AG04450 (cell line): Measurements from ENCODE around the gene ZBTB20. TPM values are rescaled to one million over a fixed set of nuclear protein-coding genes. Genes with fewer than 3 reads are reported as not detected.

Source experiments
- CTCF ChIA-PET: fragments of 300-600, 350-600 bp; formaldehyde crosslinking; extraction: SDS; loops from one replicate; lab custom pipeline; 2022; ENCODE audit warnings: antibody characterized with exemption, inconsistent platforms; lab: Charles Lee
- POLR2A ChIA-PET: fragments of 350-600 bp; formaldehyde crosslinking; extraction: SDS; loops from one replicate; lab custom pipeline; 2021; ENCODE audit warnings: antibody characterized with exemption, inconsistent platforms; lab: Yijun Ruan, JAX
- DNase-seq: peaks from one replicate; pipeline ENCODE4 v3.0.0-alpha.2; 2011; ENCODE audit warnings: low read depth, low spot score
- H3K27ac ChIP-seq: one replicate; pipeline ENCODE4 v1.5.1; 2012; ENCODE audit warnings: low read depth, low read length, control low read depth
- H3K27me3 ChIP-seq: one replicate; pipeline ENCODE4 v1.6.0; 2012; ENCODE audit warnings: low read length; ENCODE audit not compliant: control insufficient read depth, insufficient read depth
- H3K4me3 ChIP-seq: 2 replicates; pipeline ENCODE4 v1.5.1; 2011; ENCODE audit warnings: mild to moderate bottlenecking, low read depth, low read length, control low read depth
- H3K9me3 ChIP-seq: 2 replicates; pipeline ENCODE4 v1.5.1; 2012; ENCODE audit warnings: low read length; ENCODE audit not compliant: control insufficient read depth, insufficient read depth
- polyA plus RNA-seq: library from polyadenylated mRNA; depleted of rRNA; stranded (reverse); fragments of >200 nt; gene quantifications from 2 replicates; pipeline ENCODE4 v1.2.3, GENCODE V29; 2011
- TF ChIP-seq, protein P1 (sequence below): IDR thresholded peaks from 2 replicates; pipeline ENCODE4 v1.5.1; 2011; ENCODE audit warnings: low read depth, low read length, control low read depth, inconsistent platforms

The ZBTB20 gene
- polyA plus RNA-seq, 1 experiment: 3.0 TPM

DNA sequence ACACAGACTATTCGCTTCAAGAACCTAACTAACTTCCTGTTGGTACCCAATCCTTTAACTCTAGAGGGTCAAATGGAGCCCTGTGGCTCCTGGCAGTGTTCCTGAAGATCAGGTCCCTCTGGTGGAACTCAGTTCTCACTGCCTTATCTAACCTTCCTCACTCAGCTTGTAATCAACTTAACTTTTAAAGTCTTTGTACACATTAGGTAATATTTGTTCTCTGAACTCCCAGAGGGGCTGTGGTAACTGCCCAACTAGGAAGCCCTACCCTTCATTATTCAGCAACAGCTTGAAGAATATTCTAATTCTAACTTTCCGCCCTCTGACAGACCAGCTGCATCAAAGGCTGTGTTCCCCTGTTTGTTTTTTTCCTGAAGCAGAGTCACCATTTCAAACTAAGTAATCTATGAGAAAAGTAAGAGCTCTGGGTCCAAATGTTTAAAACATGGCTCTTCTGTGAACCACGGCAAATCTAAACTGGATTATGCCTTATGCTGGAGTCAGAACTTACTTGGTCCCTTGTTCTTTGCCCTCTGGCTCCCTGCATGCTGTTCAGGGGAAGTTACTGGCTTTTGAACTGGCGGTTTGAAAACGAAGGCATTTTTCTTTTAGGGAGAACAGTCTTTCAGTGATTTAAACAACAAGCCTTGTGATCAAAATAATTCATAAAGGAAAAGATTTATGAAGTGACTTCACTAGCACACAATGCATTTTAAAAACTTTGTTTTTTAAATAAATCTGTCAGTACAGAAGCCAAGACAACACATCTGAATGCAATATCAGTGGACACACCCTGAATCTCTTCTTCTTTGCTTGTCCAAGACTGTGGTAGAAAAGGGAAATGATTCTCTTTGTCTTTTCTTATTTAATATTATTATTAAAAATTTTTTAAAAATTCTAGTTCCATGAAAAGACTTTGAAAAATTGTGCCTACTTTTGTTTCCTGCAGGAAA is 487.7 kb downstream of the ZBTB20 start:
- H3K9me3 ChIP-seq: no peaks in the 10 kb centered on the region
- no peak for DNase-seq
- POLR2A ChIA-PET: no interaction called here
- CTCF ChIA-PET: no interaction called here
- H3K27ac ChIP-seq: no peak overlapping the region
- TF ChIP-seq, protein P1, sequence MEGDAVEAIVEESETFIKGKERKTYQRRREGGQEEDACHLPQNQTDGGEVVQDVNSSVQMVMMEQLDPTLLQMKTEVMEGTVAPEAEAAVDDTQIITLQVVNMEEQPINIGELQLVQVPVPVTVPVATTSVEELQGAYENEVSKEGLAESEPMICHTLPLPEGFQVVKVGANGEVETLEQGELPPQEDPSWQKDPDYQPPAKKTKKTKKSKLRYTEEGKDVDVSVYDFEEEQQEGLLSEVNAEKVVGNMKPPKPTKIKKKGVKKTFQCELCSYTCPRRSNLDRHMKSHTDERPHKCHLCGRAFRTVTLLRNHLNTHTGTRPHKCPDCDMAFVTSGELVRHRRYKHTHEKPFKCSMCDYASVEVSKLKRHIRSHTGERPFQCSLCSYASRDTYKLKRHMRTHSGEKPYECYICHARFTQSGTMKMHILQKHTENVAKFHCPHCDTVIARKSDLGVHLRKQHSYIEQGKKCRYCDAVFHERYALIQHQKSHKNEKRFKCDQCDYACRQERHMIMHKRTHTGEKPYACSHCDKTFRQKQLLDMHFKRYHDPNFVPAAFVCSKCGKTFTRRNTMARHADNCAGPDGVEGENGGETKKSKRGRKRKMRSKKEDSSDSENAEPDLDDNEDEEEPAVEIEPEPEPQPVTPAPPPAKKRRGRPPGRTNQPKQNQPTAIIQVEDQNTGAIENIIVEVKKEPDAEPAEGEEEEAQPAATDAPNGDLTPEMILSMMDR: no peak
- no peak overlapping the region for H3K4me3 ChIP-seq
- H3K27me3 ChIP-seq: no peaks in the 10 kb centered on the region

DNA sequence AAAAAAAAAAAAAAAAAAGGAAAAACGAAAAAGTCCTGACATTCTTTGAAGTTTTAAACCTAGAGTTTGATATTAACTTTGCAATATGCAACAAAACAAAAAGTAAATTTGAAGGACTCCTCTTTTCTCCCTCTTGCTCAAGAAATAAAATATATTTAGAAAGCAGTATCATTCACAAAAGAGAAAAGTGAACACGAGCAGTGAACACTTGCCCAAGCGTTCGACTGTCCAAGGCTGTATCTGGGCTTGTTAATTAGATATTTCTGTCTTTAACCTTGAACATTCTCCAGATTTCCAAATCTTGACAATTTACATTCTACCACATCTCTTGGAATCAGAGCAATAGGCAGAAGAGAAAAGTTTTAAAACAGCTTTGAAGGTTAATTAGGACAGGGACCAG is 495.5 kb downstream of the ZBTB20 start:
- CTCF ChIA-PET: interaction anchor here (0.7 kb wide), 3 partner anchors 10 to 434 kb away, joined by 3 to 6 read pairs (median 5); no protein-coding TSS in a partner anchor
- Histone ChIP-seq H3K27me3 (no peaks in the 10 kb centered on the region), H3K27ac (no peak overlapping the region), H3K9me3 (no peaks in the 10 kb centered on the region), H3K4me3 (no peak overlapping the region)
- POLR2A ChIA-PET: no interaction called here
- no peak for DNase-seq
- TF ChIP-seq, protein P1: no peak

DNA sequence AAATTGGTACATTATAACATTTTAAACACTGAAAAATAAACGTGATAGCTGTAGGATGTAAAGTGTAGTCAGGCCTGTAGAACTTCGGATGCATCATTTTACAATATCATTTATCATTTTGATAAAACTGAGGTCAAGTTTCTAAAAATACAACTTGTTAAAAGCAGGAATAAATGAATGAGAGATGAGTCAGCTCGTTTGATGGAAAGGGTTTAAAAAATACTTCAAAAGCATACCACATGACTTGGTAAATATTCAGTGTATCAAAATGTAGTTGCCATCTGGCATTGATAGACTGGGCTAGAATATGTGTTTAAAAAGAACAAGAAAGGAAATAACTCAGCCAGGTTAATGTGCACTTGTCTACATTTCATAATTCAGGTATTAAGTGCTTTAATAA is 496.3 kb downstream of the ZBTB20 start:
- DNase-seq: no peak
- no peaks in the 10 kb centered on the region for H3K27me3 ChIP-seq
- ChIA-PET CTCF (interaction anchor here (0.7 to 1.2 kb wide), 4 partner anchors 11 to 434 kb away, joined by 3 to 6 read pairs (median 4); no protein-coding TSS in a partner anchor), POLR2A (no interaction called here)
- H3K9me3 ChIP-seq: no peaks in the 10 kb centered on the region
- TF ChIP-seq, protein P1: no peak
- H3K4me3 ChIP-seq: no peak overlapping the region
- no peak overlapping the region for H3K27ac ChIP-seq

DNA sequence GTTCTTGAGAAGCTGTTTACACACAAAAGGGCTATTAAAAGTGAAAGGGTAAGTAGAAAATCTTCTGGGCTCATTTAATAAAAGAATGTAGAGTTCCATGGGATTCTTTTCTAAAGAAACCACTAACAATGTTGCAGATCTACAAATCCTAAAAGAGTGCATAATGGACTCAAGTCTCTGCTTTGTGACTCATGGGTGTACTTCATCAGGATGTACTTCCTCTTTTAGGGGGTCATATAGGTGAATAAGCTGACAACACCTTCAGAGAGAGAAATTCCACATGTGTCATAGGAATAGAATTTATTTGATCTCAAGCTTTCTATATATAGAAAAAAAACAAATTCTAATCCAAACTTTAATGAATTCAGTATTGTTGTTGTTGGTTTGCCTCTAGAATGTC is 497.8 kb downstream of the ZBTB20 start:
- H3K9me3 ChIP-seq: no peaks in the 10 kb centered on the region
- no peak overlapping the region for H3K4me3 ChIP-seq
- TF ChIP-seq, protein P1: no peak
- H3K27ac ChIP-seq: no peak overlapping the region
- POLR2A ChIA-PET: no interaction called here
- no peaks in the 10 kb centered on the region for H3K27me3 ChIP-seq
- CTCF ChIA-PET: no interaction called here
- DNase-seq: no peak

DNA sequence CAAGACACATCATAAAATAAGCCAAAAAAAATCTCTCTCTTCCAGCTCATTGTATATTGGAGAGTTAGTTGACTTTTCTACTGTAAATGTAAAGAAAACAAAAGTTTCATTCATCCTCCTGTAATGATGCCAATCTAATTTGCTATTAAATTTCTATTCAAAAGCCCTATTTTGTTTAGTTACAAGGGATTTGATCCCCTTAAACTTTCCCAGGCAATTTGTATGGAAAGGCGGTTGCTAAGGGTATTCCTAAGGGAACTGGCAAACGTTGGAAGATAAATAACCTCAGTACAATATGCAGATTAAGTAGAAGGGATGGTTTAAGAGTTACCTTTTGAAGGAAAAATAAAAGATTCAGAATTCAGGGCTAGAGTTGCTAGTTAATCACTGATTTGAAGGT is 500.6 kb downstream of the ZBTB20 start:
- H3K27me3 ChIP-seq: no peaks in the 10 kb centered on the region
- TF ChIP-seq, protein P1: no peak
- H3K4me3 ChIP-seq: no peak overlapping the region
- POLR2A ChIA-PET: no interaction called here
- no peak for DNase-seq
- no peaks in the 10 kb centered on the region for H3K9me3 ChIP-seq
- CTCF ChIA-PET: no interaction called here
- no peak overlapping the region for H3K27ac ChIP-seq
